Neural crest cell (in vitro differentiated cells): ENCODE data around the gene SH3RF3. TPM values are rescaled to one million over a fixed set of nuclear protein-coding genes. Genes with fewer than 3 reads are reported as not detected.

Experiments used
- DNase-seq: peaks from one replicate; pipeline ENCODE4 v3.0.0; 2021; ENCODE audit warnings: low read depth, mixed read lengths, low spot score
- H3K27ac Mint-ChIP-seq: one replicate; pipeline ENCODE4 v1.8.0; 2021; ENCODE audit warnings: mild to moderate bottlenecking, mixed read lengths; ENCODE audit not compliant: unreplicated experiment
- H3K27me3 Mint-ChIP-seq: 2 replicates; pipeline ENCODE4 v1.8.0; 2021; ENCODE audit warnings: low read depth, mild to moderate bottlenecking, mixed read lengths
- H3K36me3 Mint-ChIP-seq: 2 replicates; pipeline ENCODE4 v1.8.0; 2021; ENCODE audit warnings: low read depth, mild to moderate bottlenecking, mixed read lengths
- H3K4me1 Mint-ChIP-seq: 2 replicates; pipeline ENCODE4 v1.8.0; 2021; ENCODE audit warnings: mixed read lengths
- H3K4me3 Mint-ChIP-seq: one replicate; pipeline ENCODE4 v1.8.0; 2021; ENCODE audit warnings: mild to moderate bottlenecking, mixed read lengths
- H3K9me3 Mint-ChIP-seq: 2 replicates; pipeline ENCODE4 v1.8.0; 2021; ENCODE audit warnings: mixed read lengths
- total RNA-seq: library from RNA; stranded (reverse); gene quantifications from 2 replicates; pipeline ENCODE4 v1.2.1, GENCODE V29; 2021
- TF ChIP-seq, protein P1 (sequence below): fragments of 200-600 bp; sonication (generic); conservative IDR thresholded peaks from 2 replicates; pipeline ENCODE4 v1.5.0; 2021; ENCODE audit warnings: antibody characterized with exemption, mild to moderate bottlenecking

The SH3RF3 gene
- total RNA-seq, 1 donor from 2014 or later, result 0.70 TPM

- Mint-ChIP-seq H3K36me3 (no peaks in the 10 kb centered on the region), H3K27ac (no peak overlapping the region), H3K4me3 (no peak overlapping the region), H3K9me3 (peaks cover 3% of the 10 kb centered on the region), H3K4me1 (peaks cover 13% of the 10 kb centered on the region), H3K27me3 (no peaks in the 10 kb centered on the region)
- TF ChIP-seq, protein P1, sequence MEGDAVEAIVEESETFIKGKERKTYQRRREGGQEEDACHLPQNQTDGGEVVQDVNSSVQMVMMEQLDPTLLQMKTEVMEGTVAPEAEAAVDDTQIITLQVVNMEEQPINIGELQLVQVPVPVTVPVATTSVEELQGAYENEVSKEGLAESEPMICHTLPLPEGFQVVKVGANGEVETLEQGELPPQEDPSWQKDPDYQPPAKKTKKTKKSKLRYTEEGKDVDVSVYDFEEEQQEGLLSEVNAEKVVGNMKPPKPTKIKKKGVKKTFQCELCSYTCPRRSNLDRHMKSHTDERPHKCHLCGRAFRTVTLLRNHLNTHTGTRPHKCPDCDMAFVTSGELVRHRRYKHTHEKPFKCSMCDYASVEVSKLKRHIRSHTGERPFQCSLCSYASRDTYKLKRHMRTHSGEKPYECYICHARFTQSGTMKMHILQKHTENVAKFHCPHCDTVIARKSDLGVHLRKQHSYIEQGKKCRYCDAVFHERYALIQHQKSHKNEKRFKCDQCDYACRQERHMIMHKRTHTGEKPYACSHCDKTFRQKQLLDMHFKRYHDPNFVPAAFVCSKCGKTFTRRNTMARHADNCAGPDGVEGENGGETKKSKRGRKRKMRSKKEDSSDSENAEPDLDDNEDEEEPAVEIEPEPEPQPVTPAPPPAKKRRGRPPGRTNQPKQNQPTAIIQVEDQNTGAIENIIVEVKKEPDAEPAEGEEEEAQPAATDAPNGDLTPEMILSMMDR, result no peak
- DNase-seq, result no peak
These were observed 371.9 kb downstream of the SH3RF3 start for GRCh38 chr2:109500910-109501309.

DNA sequence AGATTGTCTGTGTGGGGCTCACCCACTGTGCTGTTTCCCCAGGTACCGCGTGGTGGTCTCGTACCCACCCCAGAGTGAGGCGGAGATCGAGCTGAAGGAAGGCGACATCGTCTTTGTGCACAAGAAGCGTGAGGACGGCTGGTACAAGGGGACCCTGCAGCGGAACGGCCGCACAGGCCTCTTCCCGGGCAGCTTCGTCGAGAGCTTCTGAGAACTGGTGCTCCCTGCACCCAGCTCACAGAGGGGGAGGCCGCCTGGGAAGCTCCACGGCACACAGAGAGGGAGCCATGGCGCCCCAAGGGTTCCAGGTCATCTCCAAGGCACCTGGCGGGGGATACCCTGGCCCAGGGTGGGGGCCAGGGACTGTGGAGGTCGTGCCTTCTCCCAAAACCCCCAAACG lies 372.5 kb downstream of the SH3RF3 start:
- no peak for DNase-seq
- Mint-ChIP-seq H3K4me3 (no peak overlapping the region), H3K9me3 (no peaks in the 10 kb centered on the region), H3K27me3 (no peaks in the 10 kb centered on the region), H3K36me3 (no peaks in the 10 kb centered on the region), H3K27ac (no peak overlapping the region), H3K4me1 (peaks cover 13% of the 10 kb centered on the region)
- TF ChIP-seq, protein P1, result no peak

- H3K9me3 Mint-ChIP-seq, result no peaks in the 10 kb centered on the region
- H3K27ac Mint-ChIP-seq, result no peak overlapping the region
- H3K27me3 Mint-ChIP-seq, result no peaks in the 10 kb centered on the region
- no peak for DNase-seq
- TF ChIP-seq, protein P1, result no peak
- peaks cover 13% of the 10 kb centered on the region for H3K4me1 Mint-ChIP-seq
- no peak overlapping the region for H3K4me3 Mint-ChIP-seq
- no peaks in the 10 kb centered on the region for H3K36me3 Mint-ChIP-seq
These were observed 374.2 kb downstream of the SH3RF3 start for GRCh38 chr2:109503191-109503590.

- Mint-ChIP-seq H3K9me3 (no peaks in the 10 kb centered on the region), H3K4me1 (peaks cover 12% of the 10 kb centered on the region), H3K27me3 (no peaks in the 10 kb centered on the region), H3K27ac (no peak overlapping the region), H3K36me3 (no peaks in the 10 kb centered on the region), H3K4me3 (no peak overlapping the region)
- DNase-seq, result no peak
- TF ChIP-seq, protein P1, result no peak
These were observed 378.2 kb downstream of the SH3RF3 start for GRCh38 chr2:109507217-109507616.

GRCh38 chr2:109507828-109508227 lies 378.8 kb downstream of the SH3RF3 start:
- TF ChIP-seq, protein P1, result no peak
- no peaks in the 10 kb centered on the region for H3K36me3 Mint-ChIP-seq
- H3K27me3 Mint-ChIP-seq, result no peaks in the 10 kb centered on the region
- no peaks in the 10 kb centered on the region for H3K9me3 Mint-ChIP-seq
- peaks cover 6% of the 10 kb centered on the region for H3K4me1 Mint-ChIP-seq
- no peak for DNase-seq
- no peak overlapping the region for H3K27ac Mint-ChIP-seq
- no peak overlapping the region for H3K4me3 Mint-ChIP-seq

DNA sequence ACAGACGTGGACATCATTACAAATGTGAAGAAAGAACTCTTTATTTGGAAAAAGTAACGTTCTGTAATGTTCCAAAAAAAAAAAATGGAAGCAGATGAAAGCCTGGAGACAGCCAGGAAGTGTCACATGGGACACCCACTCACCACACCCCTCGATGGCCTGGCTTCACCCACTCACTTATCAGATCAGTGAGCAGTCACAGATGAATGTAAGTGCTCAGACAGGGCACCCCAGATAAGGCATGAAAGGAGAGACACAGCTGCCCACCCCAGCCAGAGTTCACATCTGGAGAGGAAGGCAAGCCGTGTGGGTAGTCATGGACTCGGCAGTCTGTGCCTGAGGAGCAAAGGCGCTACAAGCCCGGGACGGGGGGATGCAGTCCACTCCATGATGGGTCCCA lies 379.6 kb downstream of the SH3RF3 start:
- no peaks in the 10 kb centered on the region for H3K9me3 Mint-ChIP-seq
- no peaks in the 10 kb centered on the region for H3K4me1 Mint-ChIP-seq
- no peaks in the 10 kb centered on the region for H3K27me3 Mint-ChIP-seq
- no peak overlapping the region for H3K27ac Mint-ChIP-seq
- TF ChIP-seq, protein P1, result no peak
- DNase-seq, result no peak
- no peak overlapping the region for H3K4me3 Mint-ChIP-seq
- H3K36me3 Mint-ChIP-seq, result no peaks in the 10 kb centered on the region
